RWPE1 (cell line): Measurements from ENCODE around the gene CLMN.

Experiments
- CTCF ChIA-PET: fragments of 350-600 bp; sonication (Branson Sonifier 250); formaldehyde crosslinking; extraction: SDS; loops from one replicate; lab custom pipeline; 2021; lab: Yijun Ruan, JAX
- POLR2A ChIA-PET: fragments of 400-600 bp; formaldehyde crosslinking; extraction: SDS; loops from one replicate; lab custom pipeline; 2020; ENCODE audit warnings: antibody characterized with exemption; ENCODE audit not compliant: low non-redundant PET; lab: Yijun Ruan, JAX
- DNase-seq: peaks from one replicate; pipeline ENCODE4 v3.0.0; 2012; ENCODE audit warnings: low spot score
- H3K27ac ChIP-seq: fragments of 450-650 bp; 2 replicates; pipeline ENCODE4 v1.5.1; 2017
- CTCF ChIP-seq: fragments of 450-650 bp; conservative IDR thresholded peaks from 2 replicates; pipeline ENCODE4 v1.5.1; 2017; ENCODE audit warnings: low read depth, mild to moderate bottlenecking

CLMN gene

GRCh38 chr14:95190346-95190840 lies 129.3 kb downstream of the CLMN start:
- no peak for DNase-seq
- TF ChIP-seq CTCF: no peak
- POLR2A ChIA-PET: no interaction called here
- CTCF ChIA-PET: no interaction called here
- H3K27ac ChIP-seq: no peak overlapping the region

DNA sequence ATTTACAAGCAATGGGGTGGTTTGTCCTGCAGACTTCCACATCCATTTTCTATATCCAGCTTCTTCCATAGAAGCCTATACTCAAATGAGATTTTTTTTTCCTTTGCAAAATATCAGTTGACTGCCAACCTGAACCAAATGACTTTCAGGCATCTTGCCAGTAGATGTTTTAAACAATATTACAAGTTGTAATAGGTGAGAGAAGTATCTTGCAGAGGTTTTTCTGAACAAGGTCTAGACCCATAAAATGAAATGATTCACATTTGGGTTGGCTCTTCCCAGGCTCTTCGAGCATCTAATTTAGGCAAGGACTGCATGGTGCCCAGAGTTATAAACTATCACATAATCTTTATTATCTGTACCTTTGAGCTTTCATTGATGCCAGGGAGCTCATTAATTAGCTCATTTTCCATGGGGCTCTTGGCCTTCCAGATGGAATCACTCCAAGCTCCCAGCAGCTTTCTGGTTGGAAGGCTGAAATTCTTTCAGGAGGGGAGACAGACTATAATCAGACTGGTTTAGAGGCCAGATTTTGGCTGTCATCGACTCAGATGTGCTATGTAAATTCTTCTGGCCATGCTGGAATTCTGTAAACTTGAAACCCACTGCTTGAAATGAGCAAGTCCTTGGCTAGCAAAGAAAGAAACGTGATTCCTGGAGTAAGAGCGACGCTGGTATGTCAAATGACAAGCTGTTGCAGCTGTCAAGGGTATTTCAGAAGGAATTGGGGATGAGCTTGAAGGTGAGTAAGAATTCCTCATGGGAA lies 130.2 kb downstream of the CLMN start:
- ChIA-PET POLR2A (no interaction called here), CTCF (no interaction called here)
- TF ChIP-seq CTCF: no peak
- no peak overlapping the region for H3K27ac ChIP-seq
- no peak for DNase-seq

DNA sequence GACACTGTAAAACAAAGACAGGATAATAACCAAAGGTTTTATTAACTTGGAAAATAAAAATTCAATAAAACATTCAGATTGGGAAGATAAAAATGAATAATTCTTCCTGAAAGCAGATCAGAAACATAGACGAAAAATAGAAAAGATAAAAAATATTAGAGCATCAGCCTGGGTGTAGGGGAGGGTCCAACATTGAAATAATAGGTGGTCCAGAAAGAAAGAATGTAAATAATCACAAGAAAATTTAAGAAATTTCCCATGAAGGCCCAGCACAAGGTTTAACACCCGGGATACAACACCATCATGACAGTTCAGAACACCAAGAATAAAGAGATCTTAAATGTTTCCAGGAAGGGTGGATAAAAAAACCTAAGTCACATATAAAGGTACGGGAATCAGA lies 131.3 kb downstream of the CLMN start:
- TF ChIP-seq CTCF: no peak
- H3K27ac ChIP-seq: no peak overlapping the region
- ChIA-PET POLR2A (no interaction called here), CTCF (no interaction called here)
- DNase-seq: no peak

- DNase-seq: no peak
- no peak for TF ChIP-seq CTCF
- H3K27ac ChIP-seq: no peak overlapping the region
- ChIA-PET CTCF (no interaction called here), POLR2A (no interaction called here)
Observed at GRCh38 chr14:95185767-95186392, 133.8 kb downstream of the CLMN start.

- ChIA-PET POLR2A (interaction anchor here (0.6 kb wide), 1 partner anchor 86 kb away, joined by 4 read pairs; no protein-coding TSS in a partner anchor), CTCF (interaction anchor here (0.7 kb wide), 1 partner anchor 185 kb away, joined by 3 read pairs; no protein-coding TSS in a partner anchor)
- no peak overlapping the region for H3K27ac ChIP-seq
- DNase-seq: no peak
- no peak for TF ChIP-seq CTCF
Observed at GRCh38 chr14:95185033-95185766, 134.5 kb downstream of the CLMN start.

GRCh38 chr14:95184413-95184790 lies 135.3 kb downstream of the CLMN start:
- no peak for TF ChIP-seq CTCF
- ChIA-PET CTCF (interaction anchor here (0.6 to 0.7 kb wide), 3 partner anchors 137 to 276 kb away, joined by 3 to 4 read pairs (median 3); no protein-coding TSS in a partner anchor), POLR2A (interaction anchor here (0.5 to 0.6 kb wide), 2 partner anchors 85 to 483 kb away, joined by 3 to 4 read pairs; no protein-coding TSS in a partner anchor)
- DNase-seq: no peak
- no peak overlapping the region for H3K27ac ChIP-seq
